Astrocyte (in vitro differentiated cells and primary cell): ENCODE measurements around the gene PCDHA7. TPM values are rescaled to one million over a fixed set of nuclear protein-coding genes. Genes with fewer than 3 reads are reported as not detected.
"Not testable (repeated sequence)": the region's sequence is repeated elsewhere in the genome, so short reads cannot be mapped to it uniquely, and the experiment has no call there.

Source experiments
- DNase-seq: peaks from one replicate; pipeline ENCODE4 v3.0.0-alpha.2; 2010; ENCODE audit warnings: low read depth
- FAIRE-seq: peaks from 2 replicates; lab custom pipeline; 2011; peaks lifted over from hg19 to GRCh38; lab: Jason Lieb, UNC
- H2AFZ ChIP-seq: 2 replicates; pipeline ENCODE4 v1.6.0; 2012; ENCODE audit warnings: low read depth, low read length, inconsistent platforms
- H3K27ac ChIP-seq: 2 replicates; pipeline ENCODE4 v1.5.1; 2011; ENCODE audit warnings: low read depth, low read length, inconsistent platforms
- H3K27me3 ChIP-seq: 2 replicates; pipeline ENCODE4 v1.6.0; 2011; ENCODE audit warnings: low read length, inconsistent platforms; ENCODE audit not compliant: insufficient read depth
- H3K36me3 ChIP-seq: 2 replicates; pipeline ENCODE4 v1.5.1; 2011; ENCODE audit warnings: low read length, inconsistent platforms; ENCODE audit not compliant: insufficient read depth
- H3K4me1 ChIP-seq: 2 replicates; pipeline ENCODE4 v1.5.1; 2011; ENCODE audit warnings: low read length, inconsistent platforms; ENCODE audit not compliant: insufficient read depth
- H3K4me2 ChIP-seq: 2 replicates; pipeline ENCODE4 v1.6.0; 2012; ENCODE audit warnings: low read length, inconsistent platforms
- H3K4me3 ChIP-seq: 2 replicates; pipeline ENCODE4 v1.5.1; 2011; ENCODE audit warnings: low read depth, mild to moderate bottlenecking, low read length, inconsistent platforms; ENCODE audit not compliant: insufficient read depth
- H3K79me2 ChIP-seq: 2 replicates; pipeline ENCODE4 v1.6.0; 2012; ENCODE audit warnings: mild to moderate bottlenecking, low read length, inconsistent platforms; ENCODE audit not compliant: insufficient read depth
- H3K9ac ChIP-seq: 2 replicates; pipeline ENCODE4 v1.6.0; 2012; ENCODE audit warnings: mild to moderate bottlenecking, low read length, inconsistent platforms
- H3K9me3 ChIP-seq: 2 replicates; pipeline ENCODE4 v1.5.1; 2012; ENCODE audit warnings: low read depth, mild to moderate bottlenecking, low read length, inconsistent platforms; ENCODE audit not compliant: insufficient read depth
- H4K20me1 ChIP-seq: 2 replicates; pipeline ENCODE4 v1.6.0; 2012; ENCODE audit warnings: low read length, inconsistent platforms; ENCODE audit not compliant: insufficient read depth
- H3K27ac Mint-ChIP-seq: one replicate; pipeline ENCODE4 v1.8.0; 2021; ENCODE audit warnings: mild to moderate bottlenecking, mixed read lengths; ENCODE audit not compliant: unreplicated experiment
- H3K27me3 Mint-ChIP-seq: one replicate; pipeline ENCODE4 v1.8.0; 2021; ENCODE audit warnings: low read depth, mixed read lengths; ENCODE audit not compliant: unreplicated experiment
- H3K36me3 Mint-ChIP-seq: one replicate; pipeline ENCODE4 v1.8.0; 2021; ENCODE audit warnings: low read depth, mixed read lengths; ENCODE audit not compliant: unreplicated experiment
- H3K4me1 Mint-ChIP-seq: one replicate; pipeline ENCODE4 v1.8.0; 2021; ENCODE audit warnings: low read depth, mixed read lengths; ENCODE audit not compliant: unreplicated experiment
- H3K4me3 Mint-ChIP-seq: one replicate; pipeline ENCODE4 v1.8.0; 2021; ENCODE audit warnings: mild to moderate bottlenecking, moderate library complexity, mixed read lengths; ENCODE audit not compliant: unreplicated experiment
- H3K9me3 Mint-ChIP-seq: one replicate; pipeline ENCODE4 v1.8.0; 2021; ENCODE audit warnings: mild to moderate bottlenecking, mixed read lengths; ENCODE audit not compliant: unreplicated experiment
- EZH2 ChIP-seq: IDR thresholded peaks from 2 replicates; pipeline ENCODE4 v1.6.1; 2012; ENCODE audit warnings: mild to moderate bottlenecking, low read length, inconsistent platforms; ENCODE audit not compliant: insufficient read depth
- total RNA-seq: library from RNA; stranded (reverse); gene quantifications from 2 replicates; pipeline ENCODE4 v1.2.1, GENCODE V29; 2021
- TF ChIP-seq, protein P1 (sequence below): IDR thresholded peaks from 2 replicates; pipeline ENCODE4 v1.5.1; 2011; ENCODE audit warnings: low read depth, mild to moderate bottlenecking, inconsistent platforms, low read length, moderate library complexity; ENCODE audit not compliant: insufficient read depth

PCDHA7 gene
- total RNA-seq, 1 donor from 2014 or later, result 2.6 TPM

DNA sequence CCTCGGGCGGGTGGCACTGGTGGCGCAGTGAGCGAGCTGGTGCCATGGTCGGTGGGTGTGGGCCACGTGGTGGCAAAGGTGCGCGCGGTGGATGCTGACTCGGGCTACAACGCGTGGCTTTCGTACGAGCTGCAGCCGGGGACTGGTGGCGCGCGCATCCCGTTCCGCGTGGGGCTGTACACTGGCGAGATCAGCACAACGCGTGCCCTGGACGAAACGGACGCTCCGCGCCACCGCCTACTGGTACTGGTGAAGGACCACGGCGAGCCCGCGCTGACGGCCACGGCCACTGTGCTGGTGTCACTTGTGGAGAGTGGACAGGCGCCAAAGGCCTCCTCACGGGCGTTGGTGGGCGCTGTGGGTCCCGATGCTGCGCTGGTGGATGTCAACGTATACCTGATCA, 25.2 kb upstream of the PCDHA7 start:
- H3K27ac Mint-ChIP-seq, result no peak overlapping the region
- no peak overlapping the region for H2AFZ ChIP-seq
- peaks cover 13% of the 10 kb centered on the region for H3K9me3 ChIP-seq
- H3K27ac ChIP-seq, result no peak overlapping the region
- peaks cover 2% of the 10 kb centered on the region for H3K9me3 Mint-ChIP-seq
- H3K4me1 ChIP-seq, result no peaks in the 10 kb centered on the region
- H4K20me1 ChIP-seq, result no peaks in the 10 kb centered on the region
- no peak overlapping the region for H3K4me2 ChIP-seq
- no peaks in the 10 kb centered on the region for H3K27me3 ChIP-seq
- no peaks in the 10 kb centered on the region for H3K36me3 ChIP-seq
- H3K27me3 Mint-ChIP-seq, result no peaks in the 10 kb centered on the region
- H3K9ac ChIP-seq, result no peak overlapping the region
- no peak overlapping the region for H3K4me3 Mint-ChIP-seq
- H3K79me2 ChIP-seq, result no peaks in the 10 kb centered on the region
- H3K4me3 ChIP-seq, result no peak overlapping the region
- H3K36me3 Mint-ChIP-seq, result peaks cover 9% of the 10 kb centered on the region
- peaks cover 2% of the 10 kb centered on the region for H3K4me1 Mint-ChIP-seq
- no peak for FAIRE-seq
- no peak for DNase-seq
- no peak for TF ChIP-seq EZH2
- TF ChIP-seq, protein P1, sequence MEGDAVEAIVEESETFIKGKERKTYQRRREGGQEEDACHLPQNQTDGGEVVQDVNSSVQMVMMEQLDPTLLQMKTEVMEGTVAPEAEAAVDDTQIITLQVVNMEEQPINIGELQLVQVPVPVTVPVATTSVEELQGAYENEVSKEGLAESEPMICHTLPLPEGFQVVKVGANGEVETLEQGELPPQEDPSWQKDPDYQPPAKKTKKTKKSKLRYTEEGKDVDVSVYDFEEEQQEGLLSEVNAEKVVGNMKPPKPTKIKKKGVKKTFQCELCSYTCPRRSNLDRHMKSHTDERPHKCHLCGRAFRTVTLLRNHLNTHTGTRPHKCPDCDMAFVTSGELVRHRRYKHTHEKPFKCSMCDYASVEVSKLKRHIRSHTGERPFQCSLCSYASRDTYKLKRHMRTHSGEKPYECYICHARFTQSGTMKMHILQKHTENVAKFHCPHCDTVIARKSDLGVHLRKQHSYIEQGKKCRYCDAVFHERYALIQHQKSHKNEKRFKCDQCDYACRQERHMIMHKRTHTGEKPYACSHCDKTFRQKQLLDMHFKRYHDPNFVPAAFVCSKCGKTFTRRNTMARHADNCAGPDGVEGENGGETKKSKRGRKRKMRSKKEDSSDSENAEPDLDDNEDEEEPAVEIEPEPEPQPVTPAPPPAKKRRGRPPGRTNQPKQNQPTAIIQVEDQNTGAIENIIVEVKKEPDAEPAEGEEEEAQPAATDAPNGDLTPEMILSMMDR, result no peak

DNA sequence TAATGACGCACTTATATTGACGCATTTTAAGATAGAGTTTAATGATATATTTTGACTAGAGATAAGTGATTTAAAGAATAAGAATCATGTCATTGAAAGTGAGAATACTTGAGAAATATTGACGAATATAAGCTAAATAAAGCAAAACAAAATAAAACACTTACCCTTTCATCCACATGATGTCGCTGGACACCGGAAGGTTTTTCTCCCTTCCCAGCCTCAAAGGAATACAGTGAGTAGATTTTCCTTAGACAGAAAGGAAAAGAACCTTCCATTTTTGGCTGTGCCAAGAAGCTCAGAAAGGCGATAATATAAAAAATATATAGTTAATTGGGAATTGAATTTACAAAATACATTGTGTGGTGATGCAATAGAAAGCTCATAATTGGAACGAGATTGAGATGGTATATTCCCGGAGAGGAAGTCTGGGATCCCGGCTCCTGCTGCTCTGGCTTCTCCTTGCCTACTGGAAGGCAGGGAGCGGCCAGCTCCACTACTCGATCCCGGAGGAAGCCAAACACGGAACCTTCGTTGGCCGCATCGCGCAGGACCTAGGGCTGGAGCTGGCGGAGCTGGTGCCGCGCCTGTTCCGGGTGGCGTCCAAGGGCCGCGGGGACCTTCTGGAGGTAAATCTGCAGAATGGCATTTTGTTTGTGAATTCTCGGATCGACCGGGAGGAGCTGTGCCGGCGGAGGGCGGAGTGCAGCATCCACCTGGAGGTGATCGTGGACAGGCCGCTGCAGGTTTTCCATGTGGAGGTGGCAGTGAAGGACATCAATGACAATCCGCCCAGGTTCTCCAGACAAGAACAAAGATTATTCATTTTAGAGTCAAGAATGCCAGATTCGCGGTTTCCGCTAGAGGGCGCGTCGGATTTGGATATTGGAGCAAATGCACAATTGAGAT, 12.4 kb upstream of the PCDHA7 start, which contains the start of gene PCDHA5:
PCDHA5 (plus strand) TSS at position 239 of the 906 bp plus-strand sequence.
- H3K9me3 ChIP-seq, result peaks cover 9% of the 10 kb centered on the region
- no peak within 1 kb of the TSS for H3K9ac ChIP-seq
- no peaks in the 10 kb centered on the region for H3K79me2 ChIP-seq
- Mint-ChIP-seq H3K4me3 (peak within 1 kb of the TSS; percentile 69), H3K36me3 (peaks cover 8% of the 10 kb centered on the region), H3K27ac (no peak within 1 kb of the TSS), H3K4me1 (no peaks in the 10 kb centered on the region), H3K9me3 (no peaks in the 10 kb centered on the region), H3K27me3 (no peaks in the 10 kb centered on the region)
- H3K4me2 ChIP-seq, result no peak within 1 kb of the TSS
- no peaks in the 10 kb centered on the region for H3K27me3 ChIP-seq
- H2AFZ ChIP-seq, result no peak within 1 kb of the TSS
- TF ChIP-seq, protein P1, result peak; percentile 31
- no peak for TF ChIP-seq EZH2
- no peak for DNase-seq
- H4K20me1 ChIP-seq, result no peaks in the 10 kb centered on the region
- no peaks in the 10 kb centered on the region for H3K4me1 ChIP-seq
- no peak within 1 kb of the TSS for H3K27ac ChIP-seq
- H3K4me3 ChIP-seq, result no peak within 1 kb of the TSS
- FAIRE-seq, result no peak
- H3K36me3 ChIP-seq, result no peaks in the 10 kb centered on the region

GRCh38 chr5:140822281-140822629, 11.8 kb upstream of the PCDHA7 start:
- Histone ChIP-seq H3K9me3 (peaks cover 9% of the 10 kb centered on the region), H3K4me1 (no peaks in the 10 kb centered on the region), H3K9ac (no peak overlapping the region), H3K36me3 (no peaks in the 10 kb centered on the region), H4K20me1 (no peaks in the 10 kb centered on the region), H3K27me3 (no peaks in the 10 kb centered on the region), H2AFZ (no peak overlapping the region), H3K4me3 (no peak overlapping the region), H3K79me2 (no peaks in the 10 kb centered on the region), H3K4me2 (no peak overlapping the region), H3K27ac (no peak overlapping the region)
- peaks cover 8% of the 10 kb centered on the region for H3K36me3 Mint-ChIP-seq
- DNase-seq (no peak), FAIRE-seq (no peak)
- no peak overlapping the region for H3K27ac Mint-ChIP-seq
- no peak overlapping the region for H3K4me3 Mint-ChIP-seq
- no peaks in the 10 kb centered on the region for H3K27me3 Mint-ChIP-seq
- no peaks in the 10 kb centered on the region for H3K9me3 Mint-ChIP-seq
- no peak for TF ChIP-seq EZH2
- TF ChIP-seq, protein P1, result no peak
- H3K4me1 Mint-ChIP-seq, result no peaks in the 10 kb centered on the region

GRCh38 chr5:140822969-140823368, 11.1 kb upstream of the PCDHA7 start:
- not testable (repeated sequence) for H3K27ac Mint-ChIP-seq, H3K4me2 ChIP-seq, H3K9me3 Mint-ChIP-seq, H3K27ac ChIP-seq, H3K4me3 Mint-ChIP-seq, H3K27me3 Mint-ChIP-seq, H3K27me3 ChIP-seq, H3K79me2 ChIP-seq, FAIRE-seq, H4K20me1 ChIP-seq, H3K36me3 ChIP-seq, H3K4me1 Mint-ChIP-seq, H3K4me3 ChIP-seq, H2AFZ ChIP-seq, H3K9ac ChIP-seq, DNase-seq, H3K4me1 ChIP-seq
- peaks cover 12% of the 10 kb centered on the region for H3K9me3 ChIP-seq
- peaks cover 11% of the 10 kb centered on the region for H3K36me3 Mint-ChIP-seq
